Tibial nerve (tissue), 4 donors: ENCODE measurements around the gene TPD52L1.

Source experiments
- CTCF ChIP-seq, 5 experiments: fragments of 200-600 bp in 3 of 5; fragments of 450-650 bp in 2 of 5; sonication (generic) in 3 of 5; IDR thresholded peaks; one replicate each; pipeline ENCODE4 v1.5.1; 2016 to 2019; ENCODE audit warnings: antibody characterized with exemption in 5 of 5, mild to moderate bottlenecking in 3 of 5, moderate library complexity in 2 of 5
- EP300 ChIP-seq, 2 donors: sonication (generic); formaldehyde crosslinking; IDR thresholded peaks; one replicate each; pipeline ENCODE4 v1.6.1; 2017; ENCODE audit warnings: antibody characterized with exemption in 2 of 2, mild to moderate bottlenecking in 1 of 2
- POLR2A ChIP-seq, 2 donors: fragments of 450-650 bp; IDR thresholded peaks; one replicate each; pipeline ENCODE4 v1.6.1; 2017; ENCODE audit warnings: antibody characterized with exemption in 2 of 2, mild to moderate bottlenecking in 2 of 2, moderate library complexity in 2 of 2

- TF ChIP-seq POLR2A (IDR thresholded peaks at IDR 0.05): no peak
- TF ChIP-seq CTCF (IDR thresholded peaks at IDR 0.05): no peak
- TF ChIP-seq EP300 (IDR thresholded peaks at IDR 0.05): no peak
These were observed 43.5 kb upstream of the TPD52L1 start for GRCh38 chr6:125110056-125110455.
